Loucy (cell line): ENCODE measurements around the gene CPEB4.

Source experiments
- EZH2phosphoT487 ChIP-seq: fragments of 200-600 bp; IDR thresholded peaks from 2 replicates; pipeline ENCODE4 v1.6.1; 2018; ENCODE audit warnings: antibody characterized with exemption, mild to moderate bottlenecking, moderate library complexity, borderline replicate concordance
- TF ChIP-seq, protein P1 (sequence below): fragments of 200-600 bp; sonication (generic); conservative IDR thresholded peaks from 2 replicates; pipeline ENCODE4 v1.5.1; 2014; ENCODE audit warnings: mild to moderate bottlenecking, antibody characterized with exemption, low read length

- TF ChIP-seq, protein P1, sequence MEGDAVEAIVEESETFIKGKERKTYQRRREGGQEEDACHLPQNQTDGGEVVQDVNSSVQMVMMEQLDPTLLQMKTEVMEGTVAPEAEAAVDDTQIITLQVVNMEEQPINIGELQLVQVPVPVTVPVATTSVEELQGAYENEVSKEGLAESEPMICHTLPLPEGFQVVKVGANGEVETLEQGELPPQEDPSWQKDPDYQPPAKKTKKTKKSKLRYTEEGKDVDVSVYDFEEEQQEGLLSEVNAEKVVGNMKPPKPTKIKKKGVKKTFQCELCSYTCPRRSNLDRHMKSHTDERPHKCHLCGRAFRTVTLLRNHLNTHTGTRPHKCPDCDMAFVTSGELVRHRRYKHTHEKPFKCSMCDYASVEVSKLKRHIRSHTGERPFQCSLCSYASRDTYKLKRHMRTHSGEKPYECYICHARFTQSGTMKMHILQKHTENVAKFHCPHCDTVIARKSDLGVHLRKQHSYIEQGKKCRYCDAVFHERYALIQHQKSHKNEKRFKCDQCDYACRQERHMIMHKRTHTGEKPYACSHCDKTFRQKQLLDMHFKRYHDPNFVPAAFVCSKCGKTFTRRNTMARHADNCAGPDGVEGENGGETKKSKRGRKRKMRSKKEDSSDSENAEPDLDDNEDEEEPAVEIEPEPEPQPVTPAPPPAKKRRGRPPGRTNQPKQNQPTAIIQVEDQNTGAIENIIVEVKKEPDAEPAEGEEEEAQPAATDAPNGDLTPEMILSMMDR, result no peak
- TF ChIP-seq EZH2phosphoT487, result no peak
These were observed 37.5 kb upstream of the CPEB4 start for GRCh38 chr5:173850659-173851058.
